Loucy (cell line): ENCODE data around the gene PP2D1.

Source experiments
- H2AFZ ChIP-seq: fragments of 200-600 bp; sonication (generic); 2 replicates; pipeline ENCODE4 v1.6.0; 2016; ENCODE audit warnings: antibody characterized with exemption, mild to moderate bottlenecking, low read length, moderate library complexity
- H3F3A ChIP-seq: fragments of 200-600 bp; 2 replicates; pipeline ENCODE4 v1.6.0; 2016; ENCODE audit warnings: antibody characterized with exemption, low read depth, mild to moderate bottlenecking
- H3K27me3 ChIP-seq: fragments of 200-600 bp; sonication (generic); 2 replicates; pipeline ENCODE4 v1.6.1; 2014; ENCODE audit warnings: low read length, mild to moderate bottlenecking; ENCODE audit not compliant: insufficient read depth, poor library complexity, severe bottlenecking
- H3K36me3 ChIP-seq: fragments of 200-600 bp; sonication (generic); 2 replicates; pipeline ENCODE4 v1.6.1; 2016; ENCODE audit warnings: low read length; ENCODE audit not compliant: insufficient read depth
- H3K4me1 ChIP-seq: fragments of 200-600 bp; sonication (generic); 2 replicates; pipeline ENCODE4 v1.5.1; 2014; ENCODE audit warnings: low read length, mild to moderate bottlenecking; ENCODE audit not compliant: insufficient read depth, poor library complexity, severe bottlenecking
- H3K4me2 ChIP-seq: fragments of 200-600 bp; sonication (generic); 2 replicates; pipeline ENCODE4 v1.6.0; 2014; ENCODE audit warnings: antibody characterized with exemption, low read length, low read depth, mild to moderate bottlenecking; ENCODE audit not compliant: poor library complexity, severe bottlenecking
- H3K4me3 ChIP-seq: fragments of 200-600 bp; sonication (generic); 2 replicates; pipeline ENCODE4 v1.5.1; 2014; ENCODE audit warnings: low read length, mild to moderate bottlenecking, mixed read lengths; ENCODE audit not compliant: poor library complexity, severe bottlenecking
- H3K79me2 ChIP-seq: fragments of 200-600 bp; sonication (generic); 2 replicates; pipeline ENCODE4 v1.6.1; 2014; ENCODE audit warnings: low read length; ENCODE audit not compliant: insufficient read depth
- H3K9ac ChIP-seq: fragments of 200-600 bp; sonication (generic); 2 replicates; pipeline ENCODE4 v1.6.0; 2014; ENCODE audit warnings: mild to moderate bottlenecking, low read depth, low read length, moderate library complexity; ENCODE audit not compliant: poor library complexity, severe bottlenecking
- H3K9me2 ChIP-seq: fragments of 200-600 bp; sonication (generic); replicated peaks from 2 replicates; pipeline ENCODE4 v1.6.1; 2016; ENCODE audit warnings: low read depth, low read length, mixed read lengths
- H3K9me3 ChIP-seq: fragments of 200-600 bp; sonication (generic); 2 replicates; pipeline ENCODE4 v1.6.1; 2014; ENCODE audit warnings: mild to moderate bottlenecking, antibody characterized with exemption, low read length, low read depth; ENCODE audit not compliant: insufficient read depth
- H4K20me1 ChIP-seq: fragments of 200-600 bp; sonication (generic); 2 replicates; pipeline ENCODE4 v1.6.0; 2014; ENCODE audit warnings: antibody characterized with exemption, low read length, mild to moderate bottlenecking; ENCODE audit not compliant: insufficient read depth, poor library complexity, severe bottlenecking
- EZH2phosphoT487 ChIP-seq: fragments of 200-600 bp; IDR thresholded peaks from 2 replicates; pipeline ENCODE4 v1.6.1; 2018; ENCODE audit warnings: antibody characterized with exemption, mild to moderate bottlenecking, moderate library complexity, borderline replicate concordance
- TF ChIP-seq, protein P1 (sequence below): fragments of 200-600 bp; sonication (generic); conservative IDR thresholded peaks from 2 replicates; pipeline ENCODE4 v1.5.1; 2014; ENCODE audit warnings: mild to moderate bottlenecking, antibody characterized with exemption, low read length

Gene PP2D1

DNA sequence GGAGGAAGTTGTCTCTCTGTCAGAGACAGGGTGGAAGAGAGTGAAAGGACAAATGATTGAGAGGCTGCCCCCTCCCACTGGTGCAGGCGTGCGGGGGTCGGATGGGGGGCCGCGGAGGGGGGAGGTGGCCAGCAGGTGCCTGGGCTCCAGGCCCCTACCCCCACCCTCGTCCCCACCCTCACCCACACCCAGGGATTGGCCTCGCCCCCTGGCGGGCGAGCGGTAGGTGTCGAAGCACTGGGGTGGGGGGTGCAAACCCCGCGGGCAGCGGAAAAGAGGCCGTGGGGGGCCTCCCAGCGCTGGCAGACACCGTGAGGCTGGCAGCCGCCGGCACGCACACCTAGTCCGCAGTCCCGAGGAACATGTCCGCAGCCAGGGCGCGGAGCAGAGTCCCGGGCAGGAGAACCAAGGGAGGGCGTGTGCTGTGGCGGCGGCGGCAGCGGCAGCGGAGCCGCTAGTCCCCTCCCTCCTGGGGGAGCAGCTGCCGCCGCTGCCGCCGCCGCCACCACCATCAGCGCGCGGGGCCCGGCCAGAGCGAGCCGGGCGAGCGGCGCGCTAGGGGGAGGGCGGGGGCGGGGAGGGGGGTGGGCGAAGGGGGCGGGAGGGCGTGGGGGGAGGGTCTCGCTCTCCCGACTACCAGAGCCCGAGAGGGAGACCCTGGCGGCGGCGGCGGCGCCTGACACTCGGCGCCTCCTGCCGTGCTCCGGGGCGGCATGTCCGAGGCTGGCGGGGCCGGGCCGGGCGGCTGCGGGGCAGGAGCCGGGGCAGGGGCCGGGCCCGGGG, 27.9 kb upstream of the PP2D1 start, which contains the start of gene KAT2B:
Gene KAT2B, plus strand, starts transcription at position 682 of the 783 bp plus-strand sequence. Its CDS starts 32 bp downstream, at position 714.
- Histone ChIP-seq H3K9me2 (no peaks in the 10 kb centered on the region), H3K4me3 (peak within 1 kb of the TSS; percentile 96), H3K4me1 (peaks cover 37% of the 10 kb centered on the region), H3K4me2 (peak within 1 kb of the TSS; percentile 92), H3K9ac (peak within 1 kb of the TSS; percentile 94), H3K36me3 (no peaks in the 10 kb centered on the region), H3K27me3 (no peaks in the 10 kb centered on the region), H3F3A (peaks cover 3% of the 10 kb centered on the region; the same call in 1 of the 2 replicates), H3K9me3 (no peaks in the 10 kb centered on the region), H2AFZ (peak within 1 kb of the TSS; percentile 97), H4K20me1 (peaks cover 13% of the 10 kb centered on the region), H3K79me2 (peaks cover 31% of the 10 kb centered on the region)
- TF ChIP-seq, protein P1, sequence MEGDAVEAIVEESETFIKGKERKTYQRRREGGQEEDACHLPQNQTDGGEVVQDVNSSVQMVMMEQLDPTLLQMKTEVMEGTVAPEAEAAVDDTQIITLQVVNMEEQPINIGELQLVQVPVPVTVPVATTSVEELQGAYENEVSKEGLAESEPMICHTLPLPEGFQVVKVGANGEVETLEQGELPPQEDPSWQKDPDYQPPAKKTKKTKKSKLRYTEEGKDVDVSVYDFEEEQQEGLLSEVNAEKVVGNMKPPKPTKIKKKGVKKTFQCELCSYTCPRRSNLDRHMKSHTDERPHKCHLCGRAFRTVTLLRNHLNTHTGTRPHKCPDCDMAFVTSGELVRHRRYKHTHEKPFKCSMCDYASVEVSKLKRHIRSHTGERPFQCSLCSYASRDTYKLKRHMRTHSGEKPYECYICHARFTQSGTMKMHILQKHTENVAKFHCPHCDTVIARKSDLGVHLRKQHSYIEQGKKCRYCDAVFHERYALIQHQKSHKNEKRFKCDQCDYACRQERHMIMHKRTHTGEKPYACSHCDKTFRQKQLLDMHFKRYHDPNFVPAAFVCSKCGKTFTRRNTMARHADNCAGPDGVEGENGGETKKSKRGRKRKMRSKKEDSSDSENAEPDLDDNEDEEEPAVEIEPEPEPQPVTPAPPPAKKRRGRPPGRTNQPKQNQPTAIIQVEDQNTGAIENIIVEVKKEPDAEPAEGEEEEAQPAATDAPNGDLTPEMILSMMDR: peak; percentile 56
- no peak for TF ChIP-seq EZH2phosphoT487

DNA sequence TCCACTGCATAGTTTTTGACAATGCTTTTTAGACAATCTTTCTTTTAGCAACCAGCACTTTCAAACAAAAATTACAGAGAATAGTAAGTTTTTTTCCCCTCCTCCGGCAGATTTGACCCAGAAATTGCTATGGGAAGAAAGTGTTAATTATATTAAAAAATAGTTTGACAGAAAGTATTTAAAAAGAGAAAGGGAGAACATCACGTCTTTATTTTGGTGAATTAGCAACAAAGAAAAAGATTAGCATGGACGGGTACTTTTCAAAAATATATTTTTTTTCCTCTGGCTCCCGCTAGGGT, 27.4 kb upstream of the PP2D1 start:
- Histone ChIP-seq H3K79me2 (peaks cover 27% of the 10 kb centered on the region), H3K9ac (peak overlapping the region; percentile 94), H3K36me3 (no peaks in the 10 kb centered on the region), H3K4me1 (peaks cover 37% of the 10 kb centered on the region), H3K4me3 (peak overlapping the region; percentile 90), H3K9me3 (no peaks in the 10 kb centered on the region), H4K20me1 (peaks cover 9% of the 10 kb centered on the region), H3K4me2 (peak overlapping the region; percentile 79), H3K9me2 (no peaks in the 10 kb centered on the region), H3F3A (peaks cover 3% of the 10 kb centered on the region; the same call in 1 of the 2 replicates), H2AFZ (peak overlapping the region; percentile 97), H3K27me3 (no peaks in the 10 kb centered on the region)
- TF ChIP-seq, protein P1: no peak
- no peak for TF ChIP-seq EZH2phosphoT487

DNA sequence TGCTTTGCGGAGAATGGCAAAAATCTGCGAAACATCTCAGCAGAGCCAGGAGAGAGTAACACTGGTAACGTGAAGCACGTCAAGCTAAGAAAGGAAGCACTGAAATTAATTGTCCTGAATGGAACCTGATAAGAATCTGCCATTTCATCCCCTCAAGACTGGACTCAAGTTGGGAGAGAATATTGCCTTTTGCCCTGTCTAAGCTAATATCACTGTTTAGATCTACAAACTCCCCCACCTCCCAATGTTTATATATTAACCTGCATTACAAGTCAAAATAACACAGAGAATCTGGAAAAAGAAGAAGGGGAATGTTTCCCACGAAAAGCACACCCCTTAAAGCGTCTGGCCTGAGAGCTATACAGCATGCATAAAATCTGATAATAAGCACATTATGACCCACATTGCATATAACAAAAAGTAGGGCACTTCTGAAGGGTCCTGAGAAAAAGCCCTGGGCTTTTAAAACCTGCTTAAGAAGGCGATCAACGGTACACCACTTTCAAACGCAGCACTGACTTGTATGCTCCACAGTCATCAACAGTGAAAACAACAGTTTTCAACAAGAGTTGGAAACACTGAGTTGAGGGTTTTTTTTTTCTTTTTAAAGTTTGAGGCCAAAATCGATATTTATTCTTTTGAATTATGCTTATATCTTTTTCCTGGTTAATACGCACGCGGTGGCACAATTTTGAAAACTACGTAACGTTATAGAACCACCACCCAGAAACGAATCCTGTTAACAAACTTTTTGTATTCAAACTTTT, 26.8 kb upstream of the PP2D1 start:
- Histone ChIP-seq H3K27me3 (no peaks in the 10 kb centered on the region), H3K9ac (peak overlapping the region; percentile 94), H3K4me3 (peak overlapping the region; percentile 90), H2AFZ (peak overlapping the region; percentile 97), H3F3A (peaks cover 3% of the 10 kb centered on the region; the same call in 1 of the 2 replicates), H3K9me2 (no peaks in the 10 kb centered on the region), H4K20me1 (peaks cover 8% of the 10 kb centered on the region), H3K9me3 (no peaks in the 10 kb centered on the region), H3K79me2 (peaks cover 24% of the 10 kb centered on the region), H3K4me2 (peak overlapping the region; percentile 79), H3K36me3 (no peaks in the 10 kb centered on the region), H3K4me1 (peaks cover 37% of the 10 kb centered on the region)
- TF ChIP-seq, protein P1: no peak
- no peak for TF ChIP-seq EZH2phosphoT487
